Measurements from ENCODE around the gene SOBP.

GRCh38 chr6:107447663-107448216, 42.2 kb upstream of the SOBP start:
- no peak for TF ChIP-seq CTCF (IDR thresholded peaks at IDR 0.05)
- TF ChIP-seq ZFX (IDR thresholded peaks at IDR 0.05; ENCODE audit: borderline replicate concordance) = no peak

Data from 22Rv1 (cell line).